AG09309 (cell line): Measurements from ENCODE around the gene MID2.

Experiments used
- DNase-seq: peaks from one replicate; pipeline ENCODE4 v3.0.0-alpha.2; 2010; ENCODE audit warnings: low read depth
- H3K4me3 ChIP-seq: 2 replicates; pipeline ENCODE4 v1.5.1; 2011; ENCODE audit warnings: mild to moderate bottlenecking, low read depth, low read length, moderate library complexity; ENCODE audit not compliant: control insufficient read depth
- CTCF ChIP-seq: IDR thresholded peaks from 2 replicates; pipeline ENCODE4 v1.5.1; 2011; ENCODE audit warnings: mild to moderate bottlenecking, low read depth, low read length, inconsistent platforms; ENCODE audit not compliant: insufficient read depth, control insufficient read depth; ENCODE audit errors: missing control alignments

Gene MID2

GRCh38 chrX:107825698-107826237, at the start of gene MID2:
TSS of gene MID2 (plus strand) at chrX:107825866. CDS start at chrX:107826427, 561 bp downstream.
- DNase-seq = no peak
- H3K4me3 ChIP-seq = peak within 1 kb of the TSS; percentile 53
- no peak for TF ChIP-seq CTCF

- DNase-seq = peak; percentile 58
- peak overlapping the region; percentile 48 for H3K4me3 ChIP-seq
- peak; percentile 71 for TF ChIP-seq CTCF
These were observed 48.8 kb upstream of the MID2 start for GRCh38 chrX:107776649-107777535.

- peak within 1 kb of the TSS; percentile 48 for H3K4me3 ChIP-seq
- TF ChIP-seq CTCF = no peak
- no peak for DNase-seq
These were observed 48.2 kb upstream of the MID2 start, which contains the start of gene NCBP2L for GRCh38 chrX:107777536-107777832. TSS of gene NCBP2L (plus strand) at chrX:107777733. CDS start at chrX:107794221, 16,488 bp downstream.

GRCh38 chrX:107780525-107780924, 45.1 kb upstream of the MID2 start:
- DNase-seq = no peak
- no peak for TF ChIP-seq CTCF
- no peak overlapping the region for H3K4me3 ChIP-seq

GRCh38 chrX:107787827-107788226, 37.8 kb upstream of the MID2 start:
- DNase-seq = no peak
- no peak for TF ChIP-seq CTCF
- H3K4me3 ChIP-seq = no peak overlapping the region

- no peak for DNase-seq
- H3K4me3 ChIP-seq = no peak overlapping the region
- no peak for TF ChIP-seq CTCF
These were observed 21.2 kb upstream of the MID2 start for GRCh38 chrX:107804427-107804826.
